GM19238 (cell line): ENCODE results near the gene ZNF763.
A peak's percentile ranks its signal among the peaks of the same experiment; 100 is the strongest.
"Not testable (repeated sequence)": the region's sequence is repeated elsewhere in the genome, so short reads cannot be mapped to it uniquely, and the experiment has no call there.

Experiments
- DNase-seq: peaks from one replicate; pipeline ENCODE4 v3.0.0; 2011; ENCODE audit warnings: low spot score; ENCODE audit not compliant: insufficient read length

Gene ZNF763

GRCh38 chr19:11971041-11971440 is 6.2 kb downstream of the ZNF763 start:
- DNase-seq: no peak

GRCh38 chr19:11973019-11973810 is 8.4 kb downstream of the ZNF763 start:
- no peak for DNase-seq

GRCh38 chr19:11978492-11979100 is 13.8 kb downstream of the ZNF763 start:
- DNase-seq: no peak

- no peak for DNase-seq
These were observed 14.7 kb downstream of the ZNF763 start for GRCh38 chr19:11979527-11979926.

- DNase-seq: no peak
These were observed 17.7 kb downstream of the ZNF763 start for GRCh38 chr19:11982526-11982925.

- no peak for DNase-seq
These were observed 20.1 kb downstream of the ZNF763 start for GRCh38 chr19:11984986-11985385.

- DNase-seq: no peak
These were observed 21.9 kb downstream of the ZNF763 start for GRCh38 chr19:11986754-11987153.

- peak; percentile 89 for DNase-seq
These were observed 22.8 kb downstream of the ZNF763 start for GRCh38 chr19:11987405-11988281.

- no peak for DNase-seq
These were observed 24.2 kb downstream of the ZNF763 start for GRCh38 chr19:11989112-11989456.

GRCh38 chr19:11991921-11992320 is 27.1 kb downstream of the ZNF763 start:
- DNase-seq: not testable (repeated sequence)

GRCh38 chr19:11995174-11995573 is 30.3 kb downstream of the ZNF763 start:
- no peak for DNase-seq

- no peak for DNase-seq
These were observed 35.5 kb downstream of the ZNF763 start for GRCh38 chr19:12000152-12000981.

- no peak for DNase-seq
These were observed 50.3 kb downstream of the ZNF763 start for GRCh38 chr19:12015015-12015752.

- no peak for DNase-seq
These were observed 50.9 kb downstream of the ZNF763 start for GRCh38 chr19:12015753-12016116.
